ENCODE results near the gene STK35. TPM values are rescaled to one million over a fixed set of nuclear protein-coding genes. Genes with fewer than 3 reads are reported as not detected.

Gene STK35
- total and polyA plus RNA-seq, 2 of the 13 experiments (the other 11 are each of a cell fraction or from before 2014, with no cell fraction given): 27.4 to 29.8 TPM

DNA sequence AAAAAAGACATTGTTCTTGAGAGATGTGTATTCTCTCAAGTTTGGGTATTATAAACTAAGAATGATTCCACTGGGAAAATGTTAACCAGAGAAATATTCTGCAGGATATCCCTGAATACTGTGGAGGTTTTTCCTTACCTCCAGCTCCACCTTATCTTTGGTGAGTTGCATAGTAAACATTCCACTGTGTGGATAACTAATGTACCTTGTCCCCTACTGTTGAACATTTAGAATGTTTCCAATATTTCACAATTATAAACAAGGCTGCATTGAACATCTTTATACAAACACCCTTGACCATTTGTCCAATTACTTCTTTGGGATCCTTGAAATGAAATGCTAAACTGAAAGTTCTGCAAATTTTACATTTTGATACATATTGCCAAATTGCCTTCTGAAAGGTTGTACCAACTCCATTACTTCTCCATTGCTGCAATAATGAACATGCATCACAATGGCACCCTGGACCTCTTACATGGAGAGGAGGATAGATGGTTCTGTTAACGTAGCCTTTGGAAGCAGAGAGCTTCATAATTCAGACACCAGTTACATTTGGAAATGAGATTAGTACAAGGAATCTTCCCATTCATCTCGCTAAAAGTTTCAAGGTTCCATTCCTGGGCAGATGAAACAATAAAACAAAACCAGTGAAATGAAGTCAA is 35.0 kb upstream of the STK35 start (continued):
- TF ChIP-seq ZNF660 (CRISPR knock-in tag; IDR thresholded peaks at IDR 0.05; ENCODE audit: borderline replicate concordance, low read depth): no peak
- TF ChIP-seq PTBP1 (IDR thresholded peaks at IDR 0.05; ENCODE audit: low read depth, low read length, poor library complexity, severe bottlenecking): no peak
- TF ChIP-seq TAF15 (IDR thresholded peaks at IDR 0.05; ENCODE audit: low read depth, low read length, poor library complexity, severe bottlenecking): no peak
- TF ChIP-seq, protein P1, sequence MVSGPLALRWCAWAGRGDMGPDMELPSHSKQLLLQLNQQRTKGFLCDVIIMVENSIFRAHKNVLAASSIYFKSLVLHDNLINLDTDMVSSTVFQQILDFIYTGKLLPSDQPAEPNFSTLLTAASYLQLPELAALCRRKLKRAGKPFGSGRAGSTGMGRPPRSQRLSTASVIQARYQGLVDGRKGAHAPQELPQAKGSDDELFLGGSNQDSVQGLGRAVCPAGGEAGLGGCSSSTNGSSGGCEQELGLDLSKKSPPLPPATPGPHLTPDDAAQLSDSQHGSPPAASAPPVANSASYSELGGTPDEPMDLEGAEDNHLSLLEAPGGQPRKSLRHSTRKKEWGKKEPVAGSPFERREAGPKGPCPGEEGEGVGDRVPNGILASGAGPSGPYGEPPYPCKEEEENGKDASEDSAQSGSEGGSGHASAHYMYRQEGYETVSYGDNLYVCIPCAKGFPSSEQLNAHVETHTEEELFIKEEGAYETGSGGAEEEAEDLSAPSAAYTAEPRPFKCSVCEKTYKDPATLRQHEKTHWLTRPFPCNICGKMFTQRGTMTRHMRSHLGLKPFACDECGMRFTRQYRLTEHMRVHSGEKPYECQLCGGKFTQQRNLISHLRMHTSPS (CRISPR knock-in tag; IDR thresholded peaks at IDR 0.05; ENCODE audit: low read depth): no peak
- no peak for TF ChIP-seq ZNF224 (CRISPR knock-in tag; IDR thresholded peaks at IDR 0.05)
- TF ChIP-seq REL (CRISPR knock-in tag; conservative IDR thresholded peaks at IDR 0.05): no peak
- TF ChIP-seq ZNF816 (CRISPR knock-in tag; IDR thresholded peaks at IDR 0.05; ENCODE audit: borderline replicate concordance): no peak
- TF ChIP-seq BHLHE40 (IDR thresholded peaks at IDR 0.05; ENCODE audit: low read length): no peak
- TF ChIP-seq ZFP36L1 (CRISPR knock-in tag; IDR thresholded peaks at IDR 0.05): peak; percentile 80; the same call in 1 of the 2 replicates
- TF ChIP-seq ZNF674 (CRISPR knock-in tag; IDR thresholded peaks at IDR 0.05; ENCODE audit: low read depth): no peak
- no peak for TF ChIP-seq SIN3A (IDR thresholded peaks at IDR 0.05; ENCODE audit: borderline replicate concordance, low read depth, low read length)
- peak; percentile 85 for TF ChIP-seq SIX1 (CRISPR knock-in tag; IDR thresholded peaks at IDR 0.05; ENCODE audit: borderline replicate concordance)
- TF ChIP-seq RORA (CRISPR knock-in tag; IDR thresholded peaks at IDR 0.05): no peak
- TF ChIP-seq ZNF333 (CRISPR knock-in tag; IDR thresholded peaks at IDR 0.05; ENCODE audit: borderline replicate concordance): no peak
- no peak for TF ChIP-seq MLLT10 (CRISPR knock-in tag; IDR thresholded peaks at IDR 0.05)
- no peak for TF ChIP-seq ZNF788 (CRISPR knock-in tag; IDR thresholded peaks at IDR 0.05; ENCODE audit: borderline replicate concordance)
- peak; percentile 86; the same call in 1 of the 2 replicates for TF ChIP-seq SMARCC2 (IDR thresholded peaks at IDR 0.05)
- TF ChIP-seq CSRNP1 (CRISPR knock-in tag; IDR thresholded peaks at IDR 0.05): no peak
- no peak for TF ChIP-seq BORCS8-MEF2B (CRISPR knock-in tag; IDR thresholded peaks at IDR 0.05)
- TF ChIP-seq KDM6A (CRISPR knock-in tag; IDR thresholded peaks at IDR 0.05; ENCODE audit: low read depth): peak; percentile 91
- no peak for TF ChIP-seq IRF1 (CRISPR knock-in tag; IDR thresholded peaks at IDR 0.05; ENCODE audit: low read depth)
- TF ChIP-seq TMF1 (CRISPR knock-in tag; IDR thresholded peaks at IDR 0.05; ENCODE audit: low read depth): no peak
- TF ChIP-seq EHMT2 (IDR thresholded peaks at IDR 0.05; ENCODE audit: borderline replicate concordance, low read depth, low read length): peak; percentile 98
- no peak for TF ChIP-seq XRCC5 (optimal IDR thresholded peaks at IDR 0.05; ENCODE audit: low read length)
- TF ChIP-seq, protein P2, sequence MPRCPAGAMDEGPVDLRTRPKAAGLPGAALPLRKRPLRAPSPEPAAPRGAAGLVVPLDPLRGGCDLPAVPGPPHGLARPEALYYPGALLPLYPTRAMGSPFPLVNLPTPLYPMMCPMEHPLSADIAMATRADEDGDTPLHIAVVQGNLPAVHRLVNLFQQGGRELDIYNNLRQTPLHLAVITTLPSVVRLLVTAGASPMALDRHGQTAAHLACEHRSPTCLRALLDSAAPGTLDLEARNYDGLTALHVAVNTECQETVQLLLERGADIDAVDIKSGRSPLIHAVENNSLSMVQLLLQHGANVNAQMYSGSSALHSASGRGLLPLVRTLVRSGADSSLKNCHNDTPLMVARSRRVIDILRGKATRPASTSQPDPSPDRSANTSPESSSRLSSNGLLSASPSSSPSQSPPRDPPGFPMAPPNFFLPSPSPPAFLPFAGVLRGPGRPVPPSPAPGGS (CRISPR knock-in tag; IDR thresholded peaks at IDR 0.05): no peak

Data from HepG2 (cell line).